Tibial nerve (tissue), 4 donors: ENCODE data around the gene TRAPPC3. TPM values are rescaled to one million over a fixed set of nuclear protein-coding genes. Genes with fewer than 3 reads are reported as not detected.

Source experiments
- DNase-seq, 2 donors: peaks; one replicate each; pipeline ENCODE4 v3.0.0-alpha.2; 2019; ENCODE audit warnings: low spot score in 2 of 2
- H3K27ac ChIP-seq, 4 donors: fragments of 200-600 bp; sonication (generic) in 3 of 4; one replicate each; pipeline ENCODE4 v1.5.1; 2017 to 2019; ENCODE audit warnings: mild to moderate bottlenecking in 1 of 4
- H3K27me3 ChIP-seq, 2 donors: fragments of 200-600 bp; sonication (generic) in 1 of 2; one replicate each; pipeline versions ENCODE4 v1.5.1 to v1.6.0; 2017 to 2019
- H3K36me3 ChIP-seq, 3 donors: fragments of 200-600 bp; sonication (generic); one replicate each; pipeline ENCODE4 v1.5.1; 2018 to 2019
- H3K4me1 ChIP-seq, 4 donors: fragments of 200-600 bp; sonication (generic) in 3 of 4; one replicate each; pipeline ENCODE4 v1.5.1; 2017 to 2019
- H3K4me3 ChIP-seq, 4 donors: fragments of 200-600 bp; sonication (generic) in 3 of 4; one replicate each; pipeline ENCODE4 v1.5.1; 2017 to 2019; ENCODE audit warnings: mild to moderate bottlenecking in 1 of 4, moderate library complexity in 1 of 4
- H3K9me3 ChIP-seq, 4 donors: fragments of 200-600 bp; sonication (generic) in 3 of 4; one replicate each; pipeline ENCODE4 v1.5.1; 2017 to 2019
- EP300 ChIP-seq, 2 donors: sonication (generic); formaldehyde crosslinking; IDR thresholded peaks; one replicate each; pipeline ENCODE4 v1.6.1; 2017; ENCODE audit warnings: antibody characterized with exemption in 2 of 2, mild to moderate bottlenecking in 1 of 2
- POLR2A ChIP-seq, 2 donors: fragments of 450-650 bp; IDR thresholded peaks; one replicate each; pipeline ENCODE4 v1.6.1; 2017; ENCODE audit warnings: antibody characterized with exemption in 2 of 2, mild to moderate bottlenecking in 2 of 2, moderate library complexity in 2 of 2
- WGBS, 2 donors: methylation state at CpG; one replicate each; pipeline ENCODE4 v1.1.5; 2018; 5-methylcytosine and 5-hydroxymethylcytosine counted together
- total RNA-seq, 4 donors: library from RNA; depleted of rRNA; stranded (reverse); fragments of >200 nt; gene quantifications; one replicate each; pipeline ENCODE4 v1.1.0, GENCODE V29; 2016
- TF ChIP-seq, protein P1 (sequence below), 5 experiments: fragments of 200-600 bp in 3 of 5; fragments of 450-650 bp in 2 of 5; sonication (generic) in 3 of 5; IDR thresholded peaks; one replicate each; pipeline ENCODE4 v1.5.1; 2016 to 2019; ENCODE audit warnings: antibody characterized with exemption in 5 of 5, mild to moderate bottlenecking in 3 of 5, moderate library complexity in 2 of 5

TRAPPC3 gene
- total RNA-seq, 4 donors from 2014 or later: 48.0 to 90.4 (median 69.1) TPM

DNA sequence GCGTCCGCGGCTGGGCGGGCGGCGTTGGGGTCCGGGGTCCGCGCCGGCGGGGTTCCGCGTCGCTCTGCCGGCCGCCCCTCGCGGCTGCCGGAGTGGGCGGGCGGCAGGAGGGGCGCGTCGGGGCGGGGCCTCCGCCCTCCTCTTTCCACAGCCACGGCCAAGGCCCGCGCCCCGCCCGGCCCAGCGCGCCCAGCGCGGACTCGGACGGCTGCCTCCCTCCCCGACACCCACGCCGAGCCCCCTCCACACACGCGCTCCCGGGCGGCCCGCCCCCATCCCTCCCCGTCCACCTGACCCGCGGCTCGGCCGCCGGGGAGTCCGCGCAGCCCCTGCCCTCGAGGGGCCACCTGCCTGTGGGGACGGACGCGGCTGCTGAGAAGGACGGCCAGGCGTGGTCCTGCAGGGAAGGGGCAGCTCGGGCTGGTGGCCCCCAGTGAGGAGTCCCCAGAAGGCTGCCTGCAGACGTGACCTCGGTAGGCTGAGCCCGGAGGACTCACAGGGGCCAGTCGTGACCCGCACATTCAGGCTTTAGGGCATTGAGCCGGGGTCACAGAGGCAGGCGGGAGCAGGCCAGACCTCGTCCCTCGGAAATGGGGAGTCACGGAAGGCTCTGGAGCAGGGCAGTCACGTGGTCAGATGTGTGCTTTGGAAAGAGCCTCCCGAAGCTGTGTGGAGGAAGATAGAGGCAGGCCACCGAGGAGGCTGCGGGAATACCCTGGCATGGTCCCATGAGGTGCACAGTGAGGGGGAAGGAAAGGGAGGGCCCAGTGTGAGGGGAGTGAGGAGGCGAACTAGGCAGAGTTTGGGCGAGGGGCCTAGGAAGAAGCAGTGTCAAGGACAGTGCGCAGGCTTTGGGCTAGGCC, 23.9 kb downstream of the TRAPPC3 start, which contains the start of gene COL8A2:
TSS of gene COL8A2 (minus strand) at position 94 of the 863 bp plus-strand sequence. CDS start 24,980 bp downstream, outside the sequence.
- 21 to 22% methylated on average over 13 to 18 of the region's 77 CpGs for WGBS, 2 donors
- Histone ChIP-seq H3K9me3 (no peaks in the 10 kb centered on the region), H3K27ac (peak within 1 kb of the TSS; percentile 52 to 88 (median 79)), H3K27me3 (no peaks in the 10 kb centered on the region), H3K4me3 (peak within 1 kb of the TSS; percentile 27 to 60 (median 44)), H3K36me3 (no peaks in the 10 kb centered on the region), H3K4me1 (peaks cover 0 to 43% (median 6%) of the 10 kb centered on the region in 4 donors)
- no peak for DNase-seq
- peak in 1 of 2 donors; percentile 1 for TF ChIP-seq POLR2A (IDR thresholded peaks at IDR 0.05)
- TF ChIP-seq, protein P1, sequence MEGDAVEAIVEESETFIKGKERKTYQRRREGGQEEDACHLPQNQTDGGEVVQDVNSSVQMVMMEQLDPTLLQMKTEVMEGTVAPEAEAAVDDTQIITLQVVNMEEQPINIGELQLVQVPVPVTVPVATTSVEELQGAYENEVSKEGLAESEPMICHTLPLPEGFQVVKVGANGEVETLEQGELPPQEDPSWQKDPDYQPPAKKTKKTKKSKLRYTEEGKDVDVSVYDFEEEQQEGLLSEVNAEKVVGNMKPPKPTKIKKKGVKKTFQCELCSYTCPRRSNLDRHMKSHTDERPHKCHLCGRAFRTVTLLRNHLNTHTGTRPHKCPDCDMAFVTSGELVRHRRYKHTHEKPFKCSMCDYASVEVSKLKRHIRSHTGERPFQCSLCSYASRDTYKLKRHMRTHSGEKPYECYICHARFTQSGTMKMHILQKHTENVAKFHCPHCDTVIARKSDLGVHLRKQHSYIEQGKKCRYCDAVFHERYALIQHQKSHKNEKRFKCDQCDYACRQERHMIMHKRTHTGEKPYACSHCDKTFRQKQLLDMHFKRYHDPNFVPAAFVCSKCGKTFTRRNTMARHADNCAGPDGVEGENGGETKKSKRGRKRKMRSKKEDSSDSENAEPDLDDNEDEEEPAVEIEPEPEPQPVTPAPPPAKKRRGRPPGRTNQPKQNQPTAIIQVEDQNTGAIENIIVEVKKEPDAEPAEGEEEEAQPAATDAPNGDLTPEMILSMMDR (IDR thresholded peaks at IDR 0.05): no peak

DNA sequence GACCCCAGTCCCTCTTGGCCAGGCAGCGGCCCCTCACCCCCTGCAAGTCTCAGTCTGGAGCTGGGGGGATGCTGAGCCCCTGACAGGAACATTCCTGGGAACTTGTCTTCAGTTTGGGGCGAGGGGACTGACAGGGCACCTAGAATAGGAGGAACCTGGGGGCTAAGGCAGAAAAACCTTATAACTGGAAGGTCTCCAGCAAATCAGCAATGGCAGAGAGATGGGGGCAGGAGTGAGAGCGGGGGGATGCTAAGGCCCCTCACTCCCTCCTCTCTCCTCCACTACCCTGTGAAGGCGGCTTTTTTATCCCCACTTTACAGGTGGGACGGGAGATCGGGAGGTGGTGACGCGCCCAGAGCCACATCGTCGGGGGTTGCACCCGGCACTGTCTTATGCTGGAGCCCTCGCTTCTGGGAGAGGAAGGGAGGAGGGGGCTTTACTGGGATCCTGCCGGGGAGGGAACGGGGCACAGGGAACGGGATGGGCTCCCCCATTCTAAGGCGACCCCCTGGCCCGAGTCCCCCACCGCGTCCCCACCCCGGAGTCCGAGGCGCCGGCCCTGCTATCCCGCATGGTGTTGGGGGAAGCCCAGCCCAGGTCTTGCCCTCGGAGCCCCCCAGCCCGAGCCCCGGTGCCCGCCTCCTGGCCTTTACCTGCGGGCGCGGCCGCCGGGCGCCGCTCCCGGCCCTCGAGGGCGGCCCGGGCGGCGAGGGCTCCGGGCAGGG, 24.7 kb downstream of the TRAPPC3 start:
- TF ChIP-seq POLR2A (IDR thresholded peaks at IDR 0.05): no peak
- TF ChIP-seq, protein P1 (IDR thresholded peaks at IDR 0.05): no peak
- TF ChIP-seq EP300 (IDR thresholded peaks at IDR 0.05): no peak
- WGBS, 2 donors: 39 to 49% methylated on average over 19 to 25 of the region's 42 CpGs
- Histone ChIP-seq H3K36me3 (no peaks in the 10 kb centered on the region), H3K4me3 (peak overlapping the region in 3 of 4 donors; percentile 31 to 60 (median 39)), H3K27me3 (no peaks in the 10 kb centered on the region), H3K9me3 (no peaks in the 10 kb centered on the region), H3K4me1 (peaks cover 0 to 51% (median 11%) of the 10 kb centered on the region in 4 donors), H3K27ac (peak overlapping the region in 3 of 4 donors; percentile 57 to 88 (median 79))
- no peak for DNase-seq

DNA sequence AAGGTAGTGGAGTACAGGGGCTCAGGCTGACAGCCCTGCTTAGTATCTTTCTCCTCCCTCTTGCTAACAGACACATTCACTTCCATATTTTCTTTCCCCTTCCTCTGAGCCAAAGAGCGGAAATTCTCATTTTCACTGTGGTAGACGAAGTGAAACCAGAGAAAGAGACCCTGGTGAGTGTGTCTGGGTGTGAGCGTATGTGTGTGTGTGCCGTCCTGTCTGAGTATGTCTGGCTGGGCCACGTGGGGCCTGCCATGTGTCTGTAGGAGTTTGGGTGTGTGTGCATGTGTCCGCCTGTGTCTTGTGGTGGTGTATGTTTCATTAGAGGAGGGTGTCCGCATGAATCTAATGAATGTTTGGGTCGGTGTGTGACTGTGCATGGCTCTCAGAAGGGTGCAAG, 25.9 kb downstream of the TRAPPC3 start:
- WGBS, 2 donors: 33 to 49% methylated on average over 8 of the region's 8 CpGs
- Histone ChIP-seq H3K4me3 (peak overlapping the region in 1 of 4 donors; percentile 60), H3K36me3 (no peaks in the 10 kb centered on the region)

DNA sequence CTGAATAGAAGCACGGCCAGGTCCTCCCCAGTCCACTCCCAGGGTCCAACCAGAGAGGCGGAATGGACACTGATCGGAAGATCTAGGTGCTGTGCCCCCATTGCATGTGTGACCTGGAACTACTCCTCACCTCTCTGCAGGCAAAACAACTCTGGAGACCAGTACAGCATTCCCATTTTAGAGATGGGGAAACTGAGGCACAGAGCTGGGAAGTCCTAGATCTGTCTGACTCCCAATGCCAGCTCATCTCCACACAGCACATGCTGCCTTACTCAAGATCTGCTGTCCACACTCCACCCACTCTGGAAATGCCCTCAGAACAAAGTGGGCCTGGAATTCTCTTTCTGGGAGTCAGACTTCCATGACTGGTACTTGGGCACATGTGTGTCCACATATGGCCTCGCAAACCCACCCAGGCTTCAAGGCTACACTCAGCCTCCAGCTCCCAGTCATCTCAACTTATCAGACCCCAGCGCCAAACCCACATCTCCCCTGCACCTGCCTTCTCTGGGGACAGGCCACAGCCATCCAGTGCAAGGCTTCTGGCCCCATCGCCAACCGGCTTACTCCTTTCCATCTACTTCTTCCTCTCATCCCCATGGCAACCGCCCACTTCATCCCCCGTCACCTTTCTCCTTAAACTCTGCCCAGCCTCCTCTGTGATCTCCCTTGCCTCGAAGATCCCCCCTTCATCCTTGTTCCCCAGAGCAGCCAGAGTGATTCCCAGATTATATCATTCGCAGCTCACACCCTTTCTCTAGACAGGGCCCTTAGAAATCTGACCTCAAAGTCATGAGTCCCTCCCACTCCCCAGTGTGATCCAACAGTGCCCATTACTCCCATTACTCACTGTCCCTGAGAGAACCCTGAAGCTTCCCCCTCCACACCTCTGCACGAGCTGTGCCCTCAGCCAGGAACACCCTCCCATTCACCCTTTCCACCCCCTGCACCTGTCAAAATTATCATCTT, 26.9 kb downstream of the TRAPPC3 start:
- H3K4me1 ChIP-seq: peaks cover 0 to 71% (median 19%) of the 10 kb centered on the region in 4 donors
- peak overlapping the region in 3 of 4 donors; percentile 32 to 88 (median 79) for H3K27ac ChIP-seq
- H3K4me3 ChIP-seq: no peak overlapping the region
- WGBS, 2 donors: 75 to 78% methylated on average over 12 of the region's 12 CpGs
- H3K27me3 ChIP-seq: no peaks in the 10 kb centered on the region
- no peak for DNase-seq
- H3K9me3 ChIP-seq: no peaks in the 10 kb centered on the region
- no peak for TF ChIP-seq EP300 (IDR thresholded peaks at IDR 0.05)
- TF ChIP-seq, protein P1 (IDR thresholded peaks at IDR 0.05): no peak
- TF ChIP-seq POLR2A (IDR thresholded peaks at IDR 0.05): no peak
- H3K36me3 ChIP-seq: no peaks in the 10 kb centered on the region

More for the DNA sequence above, 25.9 kb downstream of the TRAPPC3 start:
- Histone ChIP-seq H3K4me1 (peaks cover 0 to 63% (median 19%) of the 10 kb centered on the region in 4 donors), H3K27ac (peak overlapping the region; percentile 32 to 88 (median 66)), H3K9me3 (no peaks in the 10 kb centered on the region), H3K27me3 (no peaks in the 10 kb centered on the region)
- DNase-seq: no peak
- TF ChIP-seq POLR2A (IDR thresholded peaks at IDR 0.05) (no peak), EP300 (IDR thresholded peaks at IDR 0.05) (peak in 1 of 2 donors; percentile 54)
- TF ChIP-seq, protein P1 (IDR thresholded peaks at IDR 0.05): no peak
